Fibroblast of skin of abdomen (primary cell): ENCODE data around the gene BICD1.
"Not testable (repeated sequence)": the region's sequence is repeated elsewhere in the genome, so short reads cannot be mapped to it uniquely, and the experiment has no call there.

Experiments
- DNase-seq: peaks from one replicate; pipeline ENCODE4 v3.0.0-alpha.2; 2013

The BICD1 gene

GRCh38 chr12:32196250-32197198 is 89.9 kb downstream of the BICD1 start:
- DNase-seq = no peak

DNA sequence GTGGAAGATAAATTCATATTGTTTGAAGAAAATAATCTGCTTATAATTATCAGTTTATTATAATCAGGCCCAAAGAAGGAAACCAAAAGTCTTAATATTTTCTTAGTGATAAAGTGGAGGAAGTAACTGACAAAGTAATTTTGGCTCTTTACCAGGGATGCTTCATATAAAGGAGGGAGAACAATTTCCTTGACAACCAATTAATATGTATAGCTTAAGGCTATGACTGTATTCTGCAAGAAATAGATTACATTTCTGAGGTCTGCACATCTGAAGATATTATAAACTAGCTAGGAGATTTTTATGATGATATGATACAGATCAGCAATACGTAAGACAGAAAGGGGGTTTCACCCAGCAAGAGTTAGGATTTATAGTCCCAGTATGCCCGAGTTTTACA is 90.8 kb downstream of the BICD1 start:
- DNase-seq = peak; percentile 38

GRCh38 chr12:32198555-32198954 is 91.9 kb downstream of the BICD1 start:
- DNase-seq = peak; percentile 36

DNA sequence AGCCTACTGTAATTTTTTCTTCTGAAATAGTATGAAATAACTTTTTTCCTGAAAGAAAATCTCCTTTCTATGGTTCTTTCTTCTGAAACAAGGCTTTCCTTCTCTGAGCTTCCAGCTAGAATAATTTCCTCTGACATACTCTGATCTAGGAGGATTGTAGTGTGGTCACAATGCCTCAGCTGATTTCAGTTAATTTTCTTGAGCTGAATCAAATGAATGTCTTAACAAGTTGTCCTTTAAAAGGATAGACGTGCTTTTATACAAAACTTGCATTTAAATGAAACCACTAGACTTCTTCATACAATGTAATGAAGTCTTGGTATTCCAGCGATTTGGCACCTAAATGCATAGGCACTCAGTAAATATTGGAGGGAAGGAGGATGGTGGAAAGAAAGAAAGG is 94.4 kb downstream of the BICD1 start:
- DNase-seq = no peak

DNA sequence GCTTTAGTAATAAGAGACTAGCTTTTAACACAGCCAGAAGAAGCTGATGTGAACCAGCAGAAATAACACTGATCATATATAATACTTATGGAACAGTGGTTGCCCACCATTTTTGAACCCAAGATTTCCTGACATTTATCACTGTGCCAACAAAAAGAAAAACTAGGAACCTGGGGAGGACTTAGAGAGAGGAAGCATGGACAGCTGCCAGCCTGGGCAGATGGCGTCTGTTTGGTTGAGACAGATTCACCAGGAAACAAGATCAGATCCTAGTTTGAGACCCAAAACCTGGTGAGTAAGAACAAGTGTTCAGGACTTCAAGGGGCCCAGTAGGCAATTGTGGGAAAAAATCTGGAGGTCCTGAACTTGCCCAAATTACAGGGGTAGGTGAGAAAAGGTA is 95.3 kb downstream of the BICD1 start:
- DNase-seq = no peak

DNA sequence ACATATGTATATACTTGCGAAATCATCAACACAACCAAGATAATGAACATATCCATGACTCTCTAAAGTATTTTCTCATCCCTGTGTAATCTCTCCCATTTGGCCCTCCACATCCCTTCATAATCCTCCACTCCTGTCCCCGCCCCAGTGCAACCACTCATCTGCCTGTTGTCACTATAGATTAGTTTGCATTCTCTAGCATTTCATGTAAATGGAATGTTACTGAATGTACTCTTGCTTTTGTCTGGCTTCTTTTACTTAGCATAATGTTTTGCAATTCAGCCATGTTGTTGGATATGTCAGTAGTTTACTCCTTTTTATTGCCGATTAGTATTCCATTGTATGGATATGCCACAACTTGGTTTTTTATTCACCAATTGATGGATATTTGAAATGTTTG is 99.1 kb downstream of the BICD1 start:
- DNase-seq = peak; percentile 18

DNA sequence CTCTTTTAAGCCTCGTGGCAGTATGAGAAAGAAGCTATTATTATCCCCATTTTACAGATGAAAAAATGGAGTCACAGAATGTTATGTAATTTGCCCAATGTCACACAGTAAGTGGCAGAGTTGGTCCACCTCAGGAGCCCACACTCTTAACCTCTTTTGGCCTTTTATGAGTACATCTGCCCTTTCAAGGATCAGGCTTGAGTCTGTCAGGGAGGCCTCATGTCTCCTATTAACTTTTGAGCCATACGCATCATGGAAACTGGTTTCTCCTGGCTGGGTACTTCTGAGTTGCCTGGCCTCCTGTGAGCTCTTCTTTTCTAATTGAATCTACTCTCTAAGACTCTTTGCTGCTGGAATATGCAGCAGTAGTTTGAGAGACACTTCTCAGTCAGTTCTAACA is 101.7 kb downstream of the BICD1 start:
- DNase-seq = no peak

GRCh38 chr12:32211066-32211899 is 104.6 kb downstream of the BICD1 start:
- DNase-seq = no peak

DNA sequence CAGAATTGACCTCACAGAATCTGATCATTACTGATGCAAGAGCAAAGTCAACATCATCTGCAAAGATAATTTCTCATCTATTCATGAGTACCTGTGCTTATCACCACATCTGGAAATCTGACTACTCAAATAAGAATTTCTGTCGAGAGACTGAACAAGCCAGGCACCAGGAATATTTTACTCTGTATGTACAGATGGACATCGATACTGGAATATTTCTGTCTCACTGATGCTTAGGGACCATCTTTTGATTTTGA is 105.2 kb downstream of the BICD1 start:
- DNase-seq = no peak

- no peak for DNase-seq
These were observed 108.1 kb downstream of the BICD1 start for GRCh38 chr12:32214723-32215122.

DNA sequence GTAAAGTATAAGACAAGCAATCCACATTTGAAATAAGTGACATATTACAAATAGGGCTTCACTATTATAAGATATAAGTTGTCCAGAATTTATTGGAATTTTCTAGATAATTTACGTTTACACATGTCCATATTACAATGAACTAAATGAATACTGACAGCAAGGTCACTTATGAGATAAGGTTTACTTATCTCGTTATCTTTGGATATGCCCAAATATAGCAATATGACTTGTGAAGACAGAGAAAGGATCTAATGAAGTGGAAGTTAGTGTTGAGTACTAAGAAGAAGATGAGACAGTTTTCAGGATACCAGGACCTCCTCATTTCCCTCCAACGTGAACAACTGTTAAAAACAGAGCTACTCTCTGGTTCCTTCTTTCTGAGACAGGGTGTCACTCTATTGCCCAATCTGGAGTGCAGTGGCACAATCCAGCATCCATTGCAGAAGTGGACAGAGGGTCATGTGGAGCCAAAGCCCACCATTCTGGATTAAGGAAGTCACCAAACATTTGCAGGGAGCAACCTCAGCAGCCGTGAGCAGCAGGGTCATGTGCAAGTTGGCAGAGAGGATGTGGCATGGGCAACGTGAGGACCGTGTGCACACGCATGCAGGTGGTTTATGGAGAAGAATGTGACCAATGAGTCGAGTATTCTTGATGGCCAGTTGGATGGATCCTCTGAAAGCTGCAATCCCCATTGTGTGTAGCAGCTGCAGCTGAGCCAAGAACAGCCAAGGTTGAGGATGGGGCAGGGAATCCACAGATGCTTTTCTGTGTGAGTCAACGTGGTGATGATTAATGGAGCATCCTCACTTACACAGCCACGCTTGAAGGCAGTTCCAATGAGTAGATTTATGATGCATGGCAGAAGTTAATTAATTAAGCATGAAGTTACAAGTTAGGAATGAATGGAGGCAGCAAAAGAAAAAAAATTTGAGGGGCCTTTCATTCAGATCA is 111.0 kb downstream of the BICD1 start:
- peak; percentile 97 for DNase-seq

DNA sequence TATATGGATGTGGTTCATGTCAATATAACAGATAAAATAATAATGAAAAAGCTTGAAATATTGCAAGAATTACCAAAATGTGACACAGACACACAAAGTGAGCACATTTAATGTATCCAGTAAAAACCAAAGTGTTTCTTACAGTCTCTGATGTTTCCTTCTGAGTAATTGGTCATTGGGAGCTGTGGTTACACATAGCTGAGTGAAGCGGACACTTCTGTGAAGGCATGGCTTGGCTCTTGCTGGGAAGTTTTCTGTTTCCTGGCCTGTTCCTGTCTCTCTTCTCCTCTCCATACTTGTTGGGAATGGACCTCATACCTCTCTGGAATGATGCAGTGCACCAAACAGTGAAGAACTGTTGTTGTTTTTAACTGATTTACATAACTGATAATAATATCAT is 117.3 kb downstream of the BICD1 start:
- no peak for DNase-seq

DNA sequence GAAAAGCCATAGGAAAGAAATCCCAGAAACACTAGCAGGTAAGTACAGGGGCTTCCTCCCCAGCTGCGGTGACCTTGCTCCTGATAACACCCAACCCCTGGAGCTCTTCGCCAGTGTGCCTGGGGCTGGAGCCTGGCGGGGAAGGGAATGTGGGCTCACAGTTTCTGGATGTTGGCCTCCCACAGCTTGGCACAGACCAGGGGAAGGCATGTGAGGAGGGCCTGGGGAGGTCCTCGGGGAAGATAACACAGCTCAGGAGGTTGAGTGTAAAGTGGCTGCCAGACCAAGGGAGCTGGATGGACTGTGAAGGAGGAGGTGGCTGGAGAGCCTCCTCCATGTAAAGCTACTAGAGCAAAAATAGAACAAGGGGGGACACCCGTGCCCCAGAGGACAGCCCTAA is 120.1 kb downstream of the BICD1 start:
- no peak for DNase-seq

DNA sequence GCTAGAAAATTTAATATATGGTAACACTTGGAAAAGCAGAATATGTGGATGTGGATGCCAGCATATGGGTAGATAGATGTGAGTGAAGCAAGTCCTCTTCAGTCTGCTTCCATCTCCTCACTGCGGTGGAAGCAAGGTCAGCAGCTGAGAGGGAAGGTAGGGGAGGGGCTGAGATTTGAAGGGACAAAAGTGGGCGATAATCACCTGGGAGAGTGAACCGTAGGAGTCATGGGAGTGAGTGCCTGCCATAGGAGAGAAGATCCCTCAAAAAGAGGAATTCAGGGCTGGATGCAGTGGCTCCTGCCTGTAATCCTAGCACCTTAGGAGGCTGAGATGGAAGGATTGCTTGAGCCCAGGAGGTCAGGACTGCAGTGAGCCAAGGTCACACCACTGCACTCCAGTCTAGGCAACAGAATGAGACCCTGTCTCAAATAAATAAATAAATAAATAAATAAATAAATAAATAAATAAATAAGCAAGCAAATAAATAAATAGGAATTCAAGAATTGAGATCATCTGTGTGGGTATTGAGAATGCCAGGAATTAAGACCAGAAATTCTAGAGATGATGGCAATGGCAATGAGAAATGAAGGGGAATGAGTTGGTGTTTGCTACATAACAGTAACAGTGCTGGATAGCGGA is 123.4 kb downstream of the BICD1 start:
- no peak for DNase-seq

GRCh38 chr12:32230613-32230993 is 124.0 kb downstream of the BICD1 start:
- DNase-seq = no peak

- not testable (repeated sequence) for DNase-seq
These were observed 124.7 kb downstream of the BICD1 start for GRCh38 chr12:32231361-32231760.

DNA sequence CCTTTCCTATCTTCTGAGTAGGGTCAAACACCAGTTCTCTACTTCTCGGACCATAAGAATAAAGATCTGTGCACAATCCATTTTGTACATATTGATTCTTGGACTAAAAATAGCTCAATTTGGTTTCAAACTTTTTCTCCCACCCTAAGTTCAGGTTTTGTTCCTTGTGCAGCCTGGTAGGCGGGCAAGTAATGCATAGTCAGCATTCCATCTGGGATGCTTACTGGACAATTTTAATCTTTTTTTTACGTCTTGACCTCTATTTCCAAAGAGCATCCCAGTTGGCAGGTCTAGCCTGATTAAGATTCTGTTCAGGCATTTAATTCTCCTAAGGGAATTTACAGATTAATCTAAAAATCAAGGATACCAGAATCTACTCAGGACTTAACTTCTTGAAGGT is 126.9 kb downstream of the BICD1 start:
- no peak for DNase-seq

DNA sequence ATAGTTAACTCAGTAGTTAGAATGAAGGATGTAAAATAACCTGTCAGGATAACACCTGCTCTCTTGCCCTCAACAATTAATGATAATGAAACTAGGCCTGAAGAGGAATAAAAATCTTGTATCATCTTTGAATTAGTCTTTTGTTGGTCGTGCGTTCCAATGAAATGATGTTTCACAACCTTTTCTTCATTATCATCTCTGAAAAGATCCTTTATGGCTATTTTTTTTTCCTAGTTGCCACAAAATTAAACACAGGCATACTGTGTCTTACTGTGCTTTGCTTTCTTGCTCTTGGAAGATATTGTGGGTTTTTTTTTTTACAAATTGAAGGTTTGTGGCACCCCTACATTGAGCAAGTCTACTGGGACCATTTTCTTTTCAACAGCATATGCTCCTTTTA is 128.6 kb downstream of the BICD1 start:
- no peak for DNase-seq

- DNase-seq = peak; percentile 40
These were observed 133.5 kb downstream of the BICD1 start for GRCh38 chr12:32240162-32240561.

DNA sequence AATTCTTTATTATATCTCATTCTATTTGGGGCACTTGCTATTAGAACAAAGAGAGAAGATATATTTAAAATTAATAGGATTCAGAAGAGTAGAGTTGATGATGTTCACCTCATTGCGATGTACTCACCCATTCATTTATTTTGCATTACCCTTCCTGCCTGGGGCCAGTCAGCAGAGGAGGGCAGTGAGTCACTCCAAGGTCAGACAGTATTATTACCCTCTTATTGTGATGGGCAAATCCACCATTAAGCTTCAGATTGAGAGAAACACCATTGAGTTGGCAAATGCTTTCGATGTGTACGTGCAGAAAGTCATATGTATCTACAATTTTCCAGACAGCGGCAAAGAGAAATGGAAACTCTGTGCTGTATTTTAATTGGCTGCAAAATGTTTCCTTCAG is 134.2 kb downstream of the BICD1 start:
- DNase-seq = no peak

DNA sequence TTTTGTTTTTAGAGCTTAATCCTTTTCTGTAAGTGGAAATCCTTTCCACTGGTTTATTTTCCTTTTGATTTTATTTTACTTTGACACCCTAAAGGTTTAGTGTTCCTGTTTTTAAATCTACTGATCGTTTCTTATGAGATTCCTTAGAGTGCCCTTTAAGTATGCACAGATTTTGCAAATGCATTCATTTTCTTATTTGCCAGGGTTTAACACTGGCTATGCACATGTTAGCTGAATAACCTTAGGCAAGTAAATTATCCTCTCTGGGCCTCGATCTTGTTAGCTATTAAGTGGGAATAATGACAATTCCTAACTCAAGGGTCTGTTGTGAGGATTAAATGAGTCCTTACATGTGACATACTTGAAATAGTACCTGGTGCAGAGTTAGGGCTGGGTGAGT is 136.0 kb downstream of the BICD1 start:
- DNase-seq = no peak

GRCh38 chr12:32248441-32249140 is 141.9 kb downstream of the BICD1 start:
- DNase-seq = peak; percentile 71
